ENCODE data around the gene TENM4. TPM values are rescaled to one million over a fixed set of nuclear protein-coding genes. Genes with fewer than 3 reads are reported as not detected.

TENM4 gene
- total and polyA plus RNA-seq, 2 of the 8 experiments (the other 6 are each of a cell fraction or from before 2014, with no cell fraction given): 3.5 to 7.2 TPM

- H4K5ac ChIP-seq (ENCODE audit: insufficient read length, low read depth, low read length): no peak overlapping the region
- H3K9me3 ChIP-seq (ENCODE audit: insufficient read depth in 2 of 2, low read depth in 1 of 2, low read length in 1 of 2): no peaks in the 10 kb centered on the region
- no peak overlapping the region for H3K14ac ChIP-seq (ENCODE audit: insufficient read length)
- no peak overlapping the region for H3K4me3 ChIP-seq (ENCODE audit: extremely low read depth in 1 of 4, insufficient read depth in 2 of 4, low read depth in 3 of 4, low read length in 4 of 4)
- H3K18ac ChIP-seq (ENCODE audit: extremely low read depth, low read length): no peak overlapping the region
- no peak overlapping the region for H2BK12ac ChIP-seq (ENCODE audit: low read depth, low read length)
- H3K27me3 ChIP-seq (replicated peaks in 1 of 4; ENCODE audit: control insufficient read depth in 3 of 4, extremely low read depth in 1 of 4, insufficient read depth in 3 of 4, low read length in 3 of 4): no peaks in the 10 kb centered on the region
- no peak overlapping the region for H3K4ac ChIP-seq (replicated peaks; ENCODE audit: insufficient read length, low read depth, low read length)
- no peak overlapping the region for H2BK15ac ChIP-seq (ENCODE audit: low read length)
- no peak overlapping the region for H3K23ac ChIP-seq (ENCODE audit: insufficient read length)
- no peak for DNase-seq (ENCODE audit: low read depth in 1 of 2, low spot score in 2 of 2)
- H3K4me1 ChIP-seq (replicated peaks in 1 of 4; ENCODE audit: control insufficient read depth in 3 of 4, insufficient read depth in 4 of 4, low read length in 3 of 4): no peaks in the 10 kb centered on the region; a peak in 1 of 7 replicates
- no peak overlapping the region for H3K27ac ChIP-seq (ENCODE audit: low read depth, low read length)
- H4K20me1 ChIP-seq (replicated peaks in 1 of 2; ENCODE audit: control insufficient read depth in 1 of 2, insufficient read depth in 2 of 2, low read length in 2 of 2): no peaks in the 10 kb centered on the region
- POLR2A ChIA-PET (ENCODE audit: partially characterized antibody): interaction anchor here (0.6 kb wide), 1 partner anchor 949 kb away, joined by 3 read pairs; no protein-coding TSS in a partner anchor
- no peak overlapping the region for H2AFZ ChIP-seq (ENCODE audit: low read length)
- H2AK5ac ChIP-seq (ENCODE audit: low read depth, low read length): no peak overlapping the region
- no peak overlapping the region for H4K8ac ChIP-seq (ENCODE audit: extremely low read depth, insufficient read depth, low read length)
- WGBS, 2 experiments (ENCODE audit: extremely low coverage in 1 of 2, insufficient coverage in 1 of 2, insufficient read length in 1 of 2, insufficient replicate concordance in 2 of 2, low coverage in 1 of 2, low lambda C conversion rate in 2 of 2, missing lambda C conversion rate in 1 of 2): 87% methylated on average over 2 of the region's 2 CpGs; no CpG with 5 or more reads in 1 of the 2 experiments
- no peaks in the 10 kb centered on the region for H3K36me3 ChIP-seq (ENCODE audit: control insufficient read depth in 2 of 4, insufficient read depth in 4 of 4, low read length in 3 of 4)
- TF ChIP-seq SP1 (IDR thresholded peaks at IDR 0.05; ENCODE audit: low read depth, low read length) (no peak), SIX5 (IDR thresholded peaks at IDR 0.05; ENCODE audit: low read depth, low read length) (no peak), ATF2 (IDR thresholded peaks at IDR 0.05; ENCODE audit: low read length) (no peak), SUZ12 (IDR thresholded peaks at IDR 0.05; ENCODE audit: low read length) (no peak), SRF (IDR thresholded peaks at IDR 0.05; ENCODE audit: low read depth, low read length) (no peak), JUN (IDR thresholded peaks at IDR 0.05; ENCODE audit: low read depth, low read length) (no peak), NRF1 (IDR thresholded peaks at IDR 0.05; ENCODE audit: low read depth, low read length) (no peak)
- H3K4me2 ChIP-seq (ENCODE audit: insufficient read depth in 1 of 2, low read depth in 2 of 2, low read length in 2 of 2): no peak overlapping the region
- H2BK5ac ChIP-seq (ENCODE audit: low read depth, low read length): no peak overlapping the region
- no peak overlapping the region for H3K56ac ChIP-seq (replicated peaks; ENCODE audit: insufficient read length, low read depth, low read length)
- H2BK20ac ChIP-seq (ENCODE audit: low read length): no peak overlapping the region
- no peak overlapping the region for H3K9ac ChIP-seq (replicated peaks in 1 of 4; ENCODE audit: extremely low read depth in 1 of 4, low read depth in 3 of 4, low read length in 3 of 4)
- no peaks in the 10 kb centered on the region for H3K79me1 ChIP-seq (ENCODE audit: low read depth, low read length)
- no peak overlapping the region for H4K91ac ChIP-seq (replicated peaks; ENCODE audit: insufficient read length, low read length)
- no peak overlapping the region for H2BK120ac ChIP-seq (replicated peaks; ENCODE audit: low read depth, low read length)
- CTCF ChIA-PET (ENCODE audit: partially characterized antibody): interaction anchor here (0.7 to 10.2 kb wide), 4 partner anchors 9 to 141 kb away, joined by 3 to 143 read pairs (median 31); no protein-coding TSS in a partner anchor
- FAIRE-seq: no peak
- no peaks in the 10 kb centered on the region for H3K23me2 ChIP-seq (ENCODE audit: low read depth, low read length)
- H3K79me2 ChIP-seq (ENCODE audit: control insufficient read depth in 1 of 2, insufficient read depth in 2 of 2, low read length in 2 of 2): no peaks in the 10 kb centered on the region
These were observed 778.0 kb downstream of the TENM4 start for GRCh38 chr11:78662811-78663210.
